GM19023 (cell line): ENCODE measurements around the gene GIMAP4.
"Not testable (repeated sequence)": the region's sequence is repeated elsewhere in the genome, so short reads cannot be mapped to it uniquely, and the experiment has no call there.

Source experiments
- ATAC-seq: cut with Tn5 transposase; IDR thresholded peaks from one replicate; pipeline ENCODE4 v1.9.1; 2021; ENCODE audit warnings: mild to moderate bottlenecking, moderate library complexity; ENCODE audit not compliant: unreplicated experiment

Gene GIMAP4

GRCh38 chr7:150579979-150580637 is 12.9 kb downstream of the GIMAP4 start:
- ATAC-seq = not testable (repeated sequence)

GRCh38 chr7:150580638-150581394 is 13.6 kb downstream of the GIMAP4 start:
- no peak for ATAC-seq

- no peak for ATAC-seq
These were observed 18.0 kb downstream of the GIMAP4 start for GRCh38 chr7:150585199-150585598.

- ATAC-seq = no peak
These were observed 19.0 kb downstream of the GIMAP4 start for GRCh38 chr7:150586068-150586784.

GRCh38 chr7:150586785-150587152 is 19.6 kb downstream of the GIMAP4 start:
- no peak for ATAC-seq

GRCh38 chr7:150587551-150587950 is 20.4 kb downstream of the GIMAP4 start:
- no peak for ATAC-seq

GRCh38 chr7:150594805-150595204 is 27.6 kb downstream of the GIMAP4 start:
- no peak for ATAC-seq

GRCh38 chr7:150595361-150595760 is 28.2 kb downstream of the GIMAP4 start:
- ATAC-seq = no peak

- ATAC-seq = not testable (repeated sequence)
These were observed 36.4 kb downstream of the GIMAP4 start for GRCh38 chr7:150603600-150603999.

GRCh38 chr7:150610233-150610632 is 43.0 kb downstream of the GIMAP4 start:
- ATAC-seq = no peak

GRCh38 chr7:150612925-150613324 is 45.7 kb downstream of the GIMAP4 start:
- no peak for ATAC-seq

- no peak for ATAC-seq
These were observed 46.7 kb downstream of the GIMAP4 start for GRCh38 chr7:150613880-150614279.

- ATAC-seq = not testable (repeated sequence)
These were observed 47.2 kb downstream of the GIMAP4 start for GRCh38 chr7:150614426-150614825.

GRCh38 chr7:150615221-150615755 is 48.1 kb downstream of the GIMAP4 start:
- not testable (repeated sequence) for ATAC-seq

GRCh38 chr7:150620061-150620460 is 52.9 kb downstream of the GIMAP4 start:
- no peak for ATAC-seq

GRCh38 chr7:150620617-150621371 is 53.6 kb downstream of the GIMAP4 start:
- ATAC-seq = no peak

GRCh38 chr7:150621376-150621775 is 54.2 kb downstream of the GIMAP4 start:
- ATAC-seq = no peak
